ENCODE measurements around the gene HTR3C.
"Not testable (repeated sequence)": the region's sequence is repeated elsewhere in the genome, so short reads cannot be mapped to it uniquely, and the experiment has no call there.

Gene HTR3C, protein sequence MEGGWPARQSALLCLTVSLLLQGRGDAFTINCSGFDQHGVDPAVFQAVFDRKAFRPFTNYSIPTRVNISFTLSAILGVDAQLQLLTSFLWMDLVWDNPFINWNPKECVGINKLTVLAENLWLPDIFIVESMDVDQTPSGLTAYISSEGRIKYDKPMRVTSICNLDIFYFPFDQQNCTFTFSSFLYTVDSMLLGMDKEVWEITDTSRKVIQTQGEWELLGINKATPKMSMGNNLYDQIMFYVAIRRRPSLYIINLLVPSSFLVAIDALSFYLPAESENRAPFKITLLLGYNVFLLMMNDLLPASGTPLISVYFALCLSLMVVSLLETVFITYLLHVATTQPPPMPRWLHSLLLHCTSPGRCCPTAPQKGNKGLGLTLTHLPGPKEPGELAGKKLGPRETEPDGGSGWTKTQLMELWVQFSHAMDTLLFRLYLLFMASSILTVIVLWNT

DNA sequence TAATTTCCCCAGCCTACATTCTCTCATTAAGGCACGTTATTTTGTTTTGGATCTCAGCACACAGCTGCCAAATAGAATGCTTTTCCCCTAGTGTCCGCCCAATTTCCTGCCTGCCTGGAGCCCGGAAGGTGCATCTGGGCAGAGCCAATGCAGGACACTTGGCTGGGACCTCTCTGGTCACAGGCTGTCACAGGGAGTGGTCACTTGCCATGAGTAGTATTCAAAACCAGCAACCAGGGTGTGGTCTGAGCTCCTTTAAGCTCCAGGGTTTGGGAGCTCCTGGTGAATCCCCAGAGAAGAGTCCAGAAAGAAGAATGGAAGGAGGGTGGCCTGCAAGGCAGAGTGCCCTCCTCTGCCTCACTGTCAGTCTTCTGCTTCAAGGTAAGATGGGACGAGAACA lies at the start of gene HTR3C:
HTR3C (plus strand) TSS at position 281 of the 400 bp plus-strand sequence; CDS start at position 315, 34 bp downstream.
- DNase-seq (ENCODE audit: low read depth in 3 of 3): no peak

DNA sequence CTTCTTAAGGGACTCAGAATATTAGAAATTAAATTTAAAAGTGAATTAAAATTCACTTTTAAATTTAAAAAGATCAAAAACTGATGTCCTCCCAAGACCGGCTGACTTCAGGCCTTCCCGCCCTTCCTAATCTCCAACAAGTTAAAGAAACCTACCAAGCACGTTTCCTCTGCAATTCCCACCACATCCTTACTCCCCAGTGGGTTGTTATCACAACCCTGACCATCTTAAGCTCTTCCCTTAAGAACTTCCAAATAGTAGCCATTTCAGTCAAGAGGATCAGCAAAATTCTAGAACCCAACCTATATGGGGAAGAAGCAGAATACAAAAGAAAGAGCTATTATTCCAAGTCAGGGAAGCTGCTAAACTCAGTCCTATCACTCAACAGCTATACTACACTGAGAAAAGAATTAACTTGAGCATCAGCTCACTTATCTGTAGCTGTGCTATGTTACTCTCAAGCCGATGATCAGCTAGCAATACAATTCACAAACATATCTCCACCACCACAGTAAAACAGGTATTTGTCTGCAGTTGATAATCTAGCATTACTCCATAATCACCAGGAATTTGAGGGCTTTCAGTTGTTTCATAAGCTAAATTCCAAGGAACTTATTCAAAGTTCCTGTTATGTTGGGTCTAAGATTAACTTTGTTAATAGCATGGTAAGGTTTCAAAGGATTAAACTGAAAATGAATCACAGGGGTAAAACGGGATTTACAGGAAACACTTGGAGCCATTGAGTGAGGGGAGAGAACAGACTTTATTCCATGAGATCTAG lies 49.5 kb upstream of the HTR3C start:
- DNase-seq (ENCODE audit: low read depth in 3 of 3): no peak

- DNase-seq (ENCODE audit: low read depth in 3 of 3): no peak
These were observed 48.4 kb upstream of the HTR3C start for GRCh38 chr3:184004476-184004875.

- no peak for DNase-seq (ENCODE audit: low read depth in 3 of 3)
These were observed 46.8 kb upstream of the HTR3C start for GRCh38 chr3:184005941-184006507.

DNA sequence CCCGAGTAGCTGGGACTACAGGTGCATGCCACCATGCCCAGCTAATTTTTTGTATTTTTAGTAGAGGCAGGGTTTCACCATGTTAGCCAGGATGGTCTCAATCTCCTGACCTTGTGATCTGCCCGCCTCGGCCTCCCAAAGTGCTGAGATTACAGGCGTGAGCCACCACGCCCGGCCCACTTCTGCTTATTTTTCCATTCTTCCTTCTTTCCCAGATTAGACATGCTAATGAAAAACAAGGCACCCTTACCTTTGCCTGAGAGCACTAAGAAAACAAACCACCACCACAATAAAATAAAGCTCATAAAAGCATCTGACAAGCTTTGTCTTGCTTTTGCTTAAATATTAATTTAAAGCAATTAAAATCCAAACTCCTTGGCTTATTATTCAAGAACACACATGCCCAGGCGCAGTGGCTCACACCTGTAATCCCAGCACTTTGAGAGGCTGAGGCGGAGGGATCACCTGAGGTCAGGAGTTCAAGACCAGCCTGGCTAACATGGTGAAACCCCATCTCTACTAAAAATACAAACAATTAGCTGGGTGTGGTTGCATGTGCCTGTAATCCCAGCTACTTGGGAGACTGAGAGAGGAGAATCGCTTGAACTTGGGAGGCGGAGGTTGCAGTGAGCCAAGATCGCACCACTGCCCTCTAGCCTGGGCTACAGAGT lies 45.6 kb upstream of the HTR3C start:
- DNase-seq (ENCODE audit: low read depth in 3 of 3): not testable (repeated sequence)

GRCh38 chr3:184008161-184008560 lies 44.7 kb upstream of the HTR3C start:
- no peak for DNase-seq (ENCODE audit: low read depth in 3 of 3)

- DNase-seq (ENCODE audit: low read depth in 3 of 3): no peak
These were observed 41.5 kb upstream of the HTR3C start for GRCh38 chr3:184011230-184011876.

DNA sequence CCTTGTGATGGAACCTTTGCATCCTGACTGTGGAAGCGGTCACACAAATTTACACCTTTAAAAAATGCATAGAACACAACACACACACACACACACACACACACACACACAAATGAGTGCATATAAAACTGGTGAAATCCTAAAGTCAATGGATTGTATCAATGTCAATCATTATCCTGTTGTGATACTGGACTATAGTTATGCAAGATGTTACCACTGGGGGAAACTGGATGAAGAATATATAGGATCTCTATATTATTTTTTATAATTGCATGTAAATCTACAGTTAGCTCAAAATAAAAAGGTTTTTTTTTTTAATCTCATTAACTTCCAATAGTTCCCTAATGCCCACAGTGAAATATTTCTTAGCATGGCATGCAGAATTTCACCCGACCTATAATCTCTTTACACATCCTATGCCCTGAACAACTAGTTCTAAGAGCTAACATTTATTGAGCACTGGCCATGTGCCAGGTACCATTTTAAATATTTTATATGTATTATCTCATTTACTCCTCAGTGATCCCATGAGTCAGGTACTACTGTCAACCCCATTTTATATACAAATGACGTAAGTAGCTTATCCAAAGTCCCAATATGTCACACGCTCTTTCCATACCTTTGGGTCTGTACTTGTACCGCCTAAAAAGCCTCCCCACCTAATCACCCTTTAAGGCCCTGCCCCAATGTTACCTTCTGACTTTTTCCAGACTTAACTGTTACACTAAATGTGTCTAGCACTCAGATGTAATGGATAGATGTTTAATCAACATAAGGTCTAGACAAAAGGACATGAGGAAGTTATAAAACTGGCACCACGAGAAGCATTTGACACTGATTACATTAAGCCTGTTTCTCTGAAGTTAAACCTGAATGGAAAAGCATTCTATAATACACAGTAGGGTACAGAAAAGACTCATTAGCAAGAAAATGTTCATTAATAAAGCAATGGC lies 40.6 kb upstream of the HTR3C start:
- no peak for DNase-seq (ENCODE audit: low read depth in 3 of 3)

GRCh38 chr3:184015381-184016019 lies 37.3 kb upstream of the HTR3C start:
- DNase-seq (ENCODE audit: low read depth in 3 of 3): no peak

GRCh38 chr3:184016169-184016570 lies 36.7 kb upstream of the HTR3C start:
- no peak for DNase-seq (ENCODE audit: low read depth in 3 of 3)

DNA sequence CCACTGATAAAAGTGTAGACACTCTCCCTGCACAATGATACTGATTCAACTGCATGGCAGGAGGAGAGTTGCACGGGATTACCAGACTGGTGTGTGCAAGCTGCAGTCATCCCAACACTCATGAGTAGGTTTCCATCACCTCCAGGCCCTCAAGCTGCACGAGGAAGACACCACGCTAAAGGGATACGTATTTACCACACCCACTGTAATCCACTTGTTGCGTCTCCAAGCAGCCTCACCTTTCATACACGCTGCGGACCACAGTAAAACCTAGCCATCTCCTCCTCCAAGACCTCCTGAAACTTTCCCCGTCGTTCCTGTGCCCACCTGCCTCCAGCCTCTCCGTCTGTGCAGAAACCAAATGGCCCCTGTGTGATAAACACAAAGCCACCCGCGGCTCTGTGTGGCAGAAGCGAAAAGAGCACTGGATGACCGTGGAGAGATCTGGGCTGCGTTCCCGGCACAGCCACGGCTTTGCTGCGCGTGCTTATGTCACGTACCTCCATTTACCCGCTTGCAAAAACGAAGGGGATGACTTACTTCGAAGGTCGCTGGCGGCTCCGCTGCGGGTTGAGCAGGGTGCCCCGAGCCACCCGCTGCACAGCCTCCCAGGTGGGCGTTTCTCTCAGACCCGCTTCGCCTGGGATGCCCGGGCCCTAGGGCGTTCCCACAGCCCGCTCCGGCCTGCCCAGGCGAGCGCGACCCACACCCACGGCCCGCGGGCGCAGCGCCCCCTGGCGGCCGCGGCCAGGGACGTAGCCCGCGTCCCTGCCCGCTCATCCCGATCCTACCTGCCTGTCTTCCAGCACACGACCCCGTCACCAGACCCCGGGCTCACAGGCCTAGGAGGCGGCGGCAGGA lies 35.8 kb upstream of the HTR3C start:
- peak; percentile 2 to 42 (median 10) for DNase-seq (ENCODE audit: low read depth in 3 of 3)

DNA sequence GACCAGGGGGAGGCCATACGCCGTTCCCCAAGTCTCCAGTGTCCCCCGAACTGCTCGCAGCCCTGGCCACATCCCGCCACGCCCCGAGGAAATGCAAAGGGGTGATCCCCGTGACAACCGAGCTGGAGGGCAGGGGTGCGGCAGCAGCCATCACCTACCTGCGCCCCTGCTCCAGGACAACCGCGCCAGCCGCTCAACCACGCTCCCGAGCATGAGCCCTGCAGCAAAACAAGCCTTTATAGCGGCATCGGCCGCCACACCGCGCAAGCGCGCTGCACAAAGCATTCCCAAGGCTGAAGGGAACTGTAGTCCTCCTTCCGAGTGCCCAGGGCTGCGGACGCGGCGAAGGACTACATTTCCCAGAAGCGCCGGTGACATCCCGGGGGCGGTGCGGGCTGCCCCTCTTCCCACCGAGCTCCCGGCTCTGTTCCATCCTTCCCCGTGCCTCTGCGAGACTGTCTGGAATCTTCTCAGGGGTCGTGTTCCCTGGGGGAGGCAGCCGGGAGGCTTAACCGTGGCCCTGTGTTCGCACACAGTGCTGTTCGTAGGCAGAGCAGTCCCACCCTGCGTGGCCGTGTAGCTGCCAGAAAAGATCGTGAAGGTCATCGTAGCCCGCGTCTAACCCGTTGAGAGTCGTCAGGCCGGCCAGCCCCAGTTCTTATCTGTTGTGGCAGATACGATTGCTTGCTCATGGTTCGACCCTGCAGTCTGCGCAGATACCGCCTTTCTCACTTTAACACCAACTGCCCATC lies 35.0 kb upstream of the HTR3C start, which contains the start of gene ABCC5:
ABCC5 (minus strand) TSS at position 213 of the 752 bp plus-strand sequence. CDS start 3,492 bp downstream, outside the sequence.
- DNase-seq (ENCODE audit: low read depth in 3 of 3): peak; percentile 69 to 71 (median 71)

- DNase-seq (ENCODE audit: low read depth in 3 of 3): no peak
These were observed 34.3 kb upstream of the HTR3C start for GRCh38 chr3:184018424-184018973.

DNA sequence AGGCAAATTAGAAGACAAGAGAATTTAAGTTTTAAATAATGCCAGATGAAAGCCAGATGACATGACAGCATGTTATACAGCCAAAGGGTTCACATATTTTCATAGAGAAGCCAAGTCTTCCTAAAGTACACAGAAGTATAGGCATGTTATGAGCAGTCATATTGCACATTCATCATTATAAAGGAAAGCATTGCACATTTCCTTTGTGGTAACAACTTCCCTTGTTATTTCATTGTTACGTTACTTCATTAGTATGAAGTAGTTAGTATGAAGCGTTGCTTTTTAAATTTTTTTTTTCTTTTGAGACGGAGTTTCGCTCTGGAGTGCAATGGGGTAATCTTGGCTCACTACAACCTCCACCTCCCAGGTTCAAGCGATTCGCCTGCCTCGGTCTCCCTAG lies 30.5 kb upstream of the HTR3C start:
- no peak for DNase-seq (ENCODE audit: low read depth in 3 of 3)

DNA sequence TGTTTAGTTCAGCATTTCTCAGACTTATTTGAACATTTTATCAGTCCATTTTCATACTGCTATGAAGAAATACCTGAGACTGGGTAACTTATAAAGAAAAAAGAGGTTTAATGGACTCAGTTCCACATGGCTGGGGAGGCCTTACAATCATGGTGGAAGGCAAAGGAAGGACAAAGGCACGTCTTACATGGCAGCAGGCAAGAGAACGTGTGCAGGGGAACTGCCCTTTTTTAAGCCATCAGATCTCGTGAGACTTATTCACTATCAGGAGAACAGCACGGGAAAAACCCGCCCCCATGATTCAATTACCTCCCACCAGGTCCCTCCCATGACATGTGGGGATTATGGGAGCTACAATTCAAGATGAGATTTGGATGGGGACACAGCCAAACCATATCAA lies 27.6 kb upstream of the HTR3C start:
- DNase-seq (ENCODE audit: low read depth in 3 of 3): not testable (repeated sequence)

GRCh38 chr3:184028275-184028890 lies 24.5 kb upstream of the HTR3C start:
- DNase-seq (ENCODE audit: low read depth in 3 of 3): not testable (repeated sequence)

GRCh38 chr3:184029443-184029842 lies 23.4 kb upstream of the HTR3C start:
- DNase-seq (ENCODE audit: low read depth in 3 of 3): no peak
